H1 (cell line): ENCODE data around the gene RHO. TPM values are rescaled to one million over a fixed set of nuclear protein-coding genes. Genes with fewer than 3 reads are reported as not detected.

Source experiments
- CTCF ChIA-PET: fragments of 300-600 bp; sonication (Branson Sonifier 250); formaldehyde crosslinking; loops from one replicate; lab custom pipeline; 2021; ENCODE audit not compliant: partially characterized antibody; lab: Charles Lee
- POLR2A ChIA-PET: fragments of 300-600 bp; sonication (Branson Sonifier 250); formaldehyde crosslinking; loops from one replicate; lab custom pipeline; 2021; ENCODE audit warnings: inconsistent platforms; ENCODE audit not compliant: partially characterized antibody; lab: Charles Lee
- DNase-seq, 2 experiments: peaks; one replicate each; pipeline versions ENCODE4 v3.0.0 to v3.0.0-alpha.2; 2010 to 2022; ENCODE audit warnings: low spot score in 2 of 2, low read depth in 1 of 2, mixed read lengths in 1 of 2
- FAIRE-seq: peaks from 2 replicates; lab custom pipeline; 2011; peaks lifted over from hg19 to GRCh38; lab: Jason Lieb, UNC
- H2AFZ ChIP-seq: 2 replicates; pipeline ENCODE4 v1.8.1; 2012; ENCODE audit warnings: low read length, inconsistent platforms
- H2AK5ac ChIP-seq: 2 replicates; pipeline ENCODE4 v1.6.1; 2013; ENCODE audit warnings: low read depth, low read length
- H2BK120ac ChIP-seq: replicated peaks from 2 replicates; pipeline ENCODE3; 2013; ENCODE audit warnings: low read depth, low read length, inconsistent platforms
- H2BK12ac ChIP-seq: 2 replicates; pipeline ENCODE4 v1.6.1; 2013; ENCODE audit warnings: low read depth, low read length
- H2BK15ac ChIP-seq: 2 replicates; pipeline ENCODE4 v1.6.1; 2013; ENCODE audit warnings: low read length
- H2BK20ac ChIP-seq: 2 replicates; pipeline ENCODE4 v1.6.1; 2013; ENCODE audit warnings: low read length
- H2BK5ac ChIP-seq: 2 replicates; pipeline ENCODE4 v1.6.1; 2013; ENCODE audit warnings: low read depth, low read length
- H3K14ac ChIP-seq: 2 replicates; pipeline ENCODE4 v1.6.1; 2013; ENCODE audit warnings: inconsistent platforms; ENCODE audit not compliant: insufficient read length
- H3K18ac ChIP-seq: 2 replicates; pipeline ENCODE4 v1.6.1; 2013; ENCODE audit warnings: low read length; ENCODE audit errors: extremely low read depth
- H3K23ac ChIP-seq: 2 replicates; pipeline ENCODE4 v1.6.1; 2013; ENCODE audit warnings: inconsistent platforms; ENCODE audit not compliant: insufficient read length
- H3K23me2 ChIP-seq: 2 replicates; pipeline ENCODE4 v1.6.1; 2013; ENCODE audit warnings: low read depth, low read length
- H3K27ac ChIP-seq: 2 replicates; pipeline ENCODE4 v1.6.1; 2011; ENCODE audit warnings: low read depth, low read length, inconsistent platforms
- H3K27me3 ChIP-seq, 4 experiments: replicated peaks in 1 of 4; 1 replicate in 1 of 4; 2 replicates in 3 of 4; pipeline versions ENCODE4 v1.6.1 to v1.8.1; 2011 to 2013; ENCODE audit warnings: low read length in 3 of 4, mild to moderate bottlenecking in 3 of 4, inconsistent platforms in 2 of 4, mixed read lengths in 2 of 4, moderate library complexity in 1 of 4; ENCODE audit not compliant: control insufficient read depth in 3 of 4, insufficient read depth in 3 of 4; ENCODE audit errors: extremely low read depth in 1 of 4
- H3K36me3 ChIP-seq, 4 experiments: 2 replicates each; pipeline versions ENCODE4 v1.6.1 to v1.8.1; 2011 to 2013; ENCODE audit warnings: mild to moderate bottlenecking in 4 of 4, low read length in 3 of 4, moderate library complexity in 2 of 4, control low read depth in 1 of 4, inconsistent platforms in 1 of 4; ENCODE audit not compliant: insufficient read depth in 4 of 4, control insufficient read depth in 2 of 4
- H3K4ac ChIP-seq: replicated peaks from 2 replicates; pipeline ENCODE3; 2013; ENCODE audit warnings: low read length, low read depth, mixed read lengths, inconsistent platforms; ENCODE audit not compliant: insufficient read length
- H3K4me1 ChIP-seq, 4 experiments: replicated peaks in 1 of 4; 1 replicate in 1 of 4; 2 replicates in 3 of 4; pipeline versions ENCODE4 v1.6.1 to v1.8.1; 2011 to 2013; ENCODE audit warnings: low read length in 3 of 4, inconsistent platforms in 2 of 4, mixed read lengths in 1 of 4; ENCODE audit not compliant: insufficient read depth in 4 of 4, control insufficient read depth in 3 of 4
- H3K4me2 ChIP-seq, 2 experiments: 2 replicates each; pipeline versions ENCODE4 v1.6.1 to v1.8.1; 2011 to 2013; ENCODE audit warnings: low read depth in 2 of 2, low read length in 2 of 2, control low read depth in 1 of 2, inconsistent platforms in 1 of 2, mild to moderate bottlenecking in 1 of 2; ENCODE audit not compliant: insufficient read depth in 1 of 2
- H3K4me3 ChIP-seq, 4 experiments: fragments of 200-600, 300-600 bp in 1 of 4; sonication (generic), shearing (Covaris generic), sonication (Bioruptor Twin) in 1 of 4; 2 replicates each; pipeline versions ENCODE4 v1.5.1 to v1.8.1; 2011 to 2016; ENCODE audit warnings: low read length in 4 of 4, low read depth in 3 of 4, control low read depth in 2 of 4, inconsistent platforms in 2 of 4, mild to moderate bottlenecking in 2 of 4, mixed read lengths in 1 of 4, moderate library complexity in 1 of 4; ENCODE audit not compliant: insufficient read depth in 2 of 4; ENCODE audit errors: extremely low read depth in 1 of 4
- H3K56ac ChIP-seq: replicated peaks from 2 replicates; pipeline ENCODE3; 2013; ENCODE audit warnings: low read depth, mild to moderate bottlenecking, mixed read lengths, low read length, inconsistent platforms; ENCODE audit not compliant: insufficient read length
- H3K79me1 ChIP-seq: 2 replicates; pipeline ENCODE4 v1.6.1; 2013; ENCODE audit warnings: low read depth, low read length, control low read depth
- H3K79me2 ChIP-seq, 2 experiments: 2 replicates each; pipeline versions ENCODE4 v1.6.1 to v1.8.1; 2012 to 2013; ENCODE audit warnings: low read length in 2 of 2, mild to moderate bottlenecking in 2 of 2, inconsistent platforms in 1 of 2; ENCODE audit not compliant: insufficient read depth in 2 of 2, control insufficient read depth in 1 of 2
- H3K9ac ChIP-seq, 4 experiments: replicated peaks in 1 of 4; 1 replicate in 1 of 4; 2 replicates in 3 of 4; pipeline versions ENCODE4 v1.6.1 to v1.8.1; 2011 to 2013; ENCODE audit warnings: low read depth in 3 of 4, low read length in 3 of 4, control low read depth in 2 of 4, mild to moderate bottlenecking in 2 of 4, moderate library complexity in 2 of 4, inconsistent platforms in 1 of 4; ENCODE audit errors: extremely low read depth in 1 of 4
- H3K9me3 ChIP-seq, 2 experiments: 2 replicates each; pipeline versions ENCODE4 v1.6.1 to v1.8.1; 2012 to 2013; ENCODE audit warnings: mild to moderate bottlenecking in 2 of 2, moderate library complexity in 2 of 2, control low read depth in 1 of 2, inconsistent platforms in 1 of 2, low read depth in 1 of 2, low read length in 1 of 2, mixed read lengths in 1 of 2; ENCODE audit not compliant: insufficient read depth in 2 of 2
- H4K20me1 ChIP-seq, 2 experiments: replicated peaks in 1 of 2; 2 replicates each; pipeline versions ENCODE3 to v1.8.1; 2011 to 2013; ENCODE audit warnings: inconsistent platforms in 2 of 2, low read length in 2 of 2, mild to moderate bottlenecking in 1 of 2; ENCODE audit not compliant: insufficient read depth in 2 of 2, control insufficient read depth in 1 of 2
- H4K5ac ChIP-seq: 2 replicates; pipeline ENCODE4 v1.6.1; 2013; ENCODE audit warnings: low read length, low read depth, mixed read lengths, inconsistent platforms; ENCODE audit not compliant: insufficient read length
- H4K8ac ChIP-seq: 2 replicates; pipeline ENCODE4 v1.8.0; 2013; ENCODE audit warnings: mild to moderate bottlenecking, moderate library complexity, low read length, inconsistent platforms; ENCODE audit not compliant: insufficient read depth; ENCODE audit errors: extremely low read depth
- H4K91ac ChIP-seq: replicated peaks from 2 replicates; pipeline ENCODE3; 2013; ENCODE audit warnings: low read length, mixed read lengths, inconsistent platforms; ENCODE audit not compliant: insufficient read length
- JUND ChIP-seq: IDR thresholded peaks from 2 replicates; pipeline ENCODE4 v1.6.1; 2011; ENCODE audit warnings: mild to moderate bottlenecking, improper control_type of control experiment, low read length
- WGBS, 2 experiments: shearing (Covaris generic) in 1 of 2; methylation state at CpG; one replicate each; pipeline versions ENCODE4 v1.1.6 to v1.1.7; 2013 to 2015; ENCODE audit warnings: low lambda C conversion rate in 2 of 2, mixed read lengths in 2 of 2, inconsistent platforms in 1 of 2, low coverage in 1 of 2, missing lambda C conversion rate in 1 of 2; ENCODE audit not compliant: insufficient replicate concordance in 2 of 2, insufficient coverage in 1 of 2, insufficient read length in 1 of 2; ENCODE audit errors: extremely low coverage in 1 of 2, missing lambda C conversion rate in 1 of 2; 5-methylcytosine and 5-hydroxymethylcytosine counted together
- polyA plus RNA-seq, 7 experiments: library from polyadenylated mRNA; depleted of rRNA in 3 of 7; stranded (reverse) in 5 of 7; unstranded in 2 of 7; fragments of >200 nt in 5 of 7; fragments of 200-250 nt in 2 of 7; gene quantifications; 1 replicate in 5 of 7; 2 replicates in 1 of 7; 4 replicates in 1 of 7; pipeline versions ENCODE4 v1.2.1 to v1.2.3, GENCODE V29; 2011 to 2013; ENCODE audit warnings: missing spikeins in 2 of 7, mixed read lengths in 2 of 7
- total RNA-seq: library from RNA; stranded (reverse); fragmentation: NEBNext Ultra II Directional; extraction: Animal tissue kit (Norgen Biotek cat#: 25700); gene quantifications from 2 replicates; pipeline ENCODE4 v1.2.1, GENCODE V29; 2021

RHO gene
- total and polyA plus RNA-seq, 2 of the 8 experiments (the other 6 are each of a cell fraction or from before 2014, with no cell fraction given), result not detected

DNA sequence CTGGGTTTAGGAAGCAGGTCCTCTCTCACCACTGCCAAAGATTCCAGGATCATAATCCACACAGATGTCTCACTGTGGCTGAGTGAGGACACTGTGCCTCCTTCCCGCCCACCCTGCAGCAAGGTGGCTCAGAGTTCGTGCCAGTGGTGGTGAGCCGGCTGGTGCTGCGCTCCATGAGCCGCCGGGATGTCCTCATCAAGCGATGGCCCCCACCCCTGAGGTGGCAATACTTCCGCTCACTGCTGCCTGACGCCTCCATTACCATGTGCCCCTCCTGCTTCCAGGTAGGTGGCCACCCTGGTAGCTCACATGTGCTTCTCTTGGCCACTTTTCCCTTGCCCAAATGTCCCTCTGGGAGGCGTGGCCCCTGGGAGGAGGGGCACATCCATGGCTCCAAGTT is 9.0 kb upstream of the RHO start:
- 92% methylated on average over 10 of the region's 10 CpGs; no CpG with 5 or more reads in 1 of the 2 experiments for WGBS, 2 experiments
- Histone ChIP-seq H2BK15ac (no peak overlapping the region), H3K9me3 (no peaks in the 10 kb centered on the region), H2BK12ac (no peak overlapping the region), H3K4me1 (no peaks in the 10 kb centered on the region; a peak in 1 of 7 replicates), H4K20me1 (no peaks in the 10 kb centered on the region), H2BK120ac (no peak overlapping the region), H4K8ac (no peak overlapping the region; the same call in 1 of the 2 replicates), H3K36me3 (no peaks in the 10 kb centered on the region; a peak in 2 of 8 replicates), H3K4me2 (no peak overlapping the region), H2BK5ac (no peak overlapping the region), H3K18ac (no peak overlapping the region), H3K79me1 (no peaks in the 10 kb centered on the region), H4K5ac (no peak overlapping the region), H2AFZ (no peak overlapping the region), H2AK5ac (no peak overlapping the region), H3K23ac (no peak overlapping the region), H4K91ac (no peak overlapping the region), H3K27me3 (no peaks in the 10 kb centered on the region), H3K4me3 (no peak overlapping the region), H3K56ac (no peak overlapping the region), H3K4ac (no peak overlapping the region), H3K9ac (no peak overlapping the region), H3K14ac (no peak overlapping the region), H3K27ac (no peak overlapping the region), H3K23me2 (no peaks in the 10 kb centered on the region), H2BK20ac (no peak overlapping the region), H3K79me2 (no peaks in the 10 kb centered on the region)
- no peak for FAIRE-seq
- DNase-seq, result no peak
- no peak for TF ChIP-seq JUND
- CTCF ChIA-PET, result no interaction called here
- POLR2A ChIA-PET, result interaction anchor here (2.8 kb wide), 1 partner anchor 8 kb away, joined by 12 read pairs; the partner anchor contains the start of gene RHO
